Panc1 (cell line): Measurements from ENCODE around the gene LITAF. TPM values are rescaled to one million over a fixed set of nuclear protein-coding genes. Genes with fewer than 3 reads are reported as not detected.

ENCODE experiments used
- ATAC-seq: fragments of 200-7000 bp; cut with Tn5 transposase; 2 replicates; pipeline ENCODE4 v1.9.1; 2020; ENCODE audit warnings: mild to moderate bottlenecking, moderate library complexity
- BruUV-seq: library from RNA; stranded (reverse); fragments of 400-500 nt; replicated peaks from 2 replicates; lab custom pipeline; 2021; lab: Mats Ljungman, UMichigan
- CTCF ChIA-PET: fragments of 300-600 bp; sonication (Branson Sonifier 250); formaldehyde crosslinking; loops from one replicate; lab custom pipeline; 2022; ENCODE audit warnings: antibody characterized with exemption; lab: Charles Lee
- POLR2A ChIA-PET: fragments of 300-600 bp; sonication (Branson Sonifier 250); formaldehyde crosslinking; loops from one replicate; lab custom pipeline; 2022; ENCODE audit warnings: antibody characterized with exemption; lab: Charles Lee
- DNase-seq: peaks from one replicate; pipeline ENCODE4 v3.0.0-alpha.2; 2010; ENCODE audit warnings: low read depth, low spot score
- H3K27ac ChIP-seq: 2 replicates; pipeline ENCODE4 v1.5.1; 2011; ENCODE audit warnings: mild to moderate bottlenecking, low read length, inconsistent platforms
- H3K27me3 ChIP-seq: fragments of 200-500 bp; sonication (Bioruptor generic); 2 replicates; pipeline ENCODE4 v1.6.0; 2014; ENCODE audit warnings: low read length, inconsistent platforms; ENCODE audit not compliant: control insufficient read depth, insufficient read depth
- H3K36me3 ChIP-seq: fragments of 200-500 bp; sonication (Bioruptor generic); 2 replicates; pipeline ENCODE4 v1.5.1; 2014; ENCODE audit warnings: inconsistent platforms, mild to moderate bottlenecking, low read length, moderate library complexity; ENCODE audit not compliant: control insufficient read depth, insufficient read depth
- H3K4me1 ChIP-seq: 2 replicates; pipeline ENCODE4 v1.5.1; 2011; ENCODE audit warnings: inconsistent platforms, mild to moderate bottlenecking, low read length, moderate library complexity; ENCODE audit not compliant: control insufficient read depth, insufficient read depth
- H3K4me3 ChIP-seq, 2 experiments: 2 replicates each; pipeline ENCODE4 v1.5.1; 2011 to 2012; ENCODE audit warnings: low read depth in 2 of 2, low read length in 2 of 2, mild to moderate bottlenecking in 2 of 2, inconsistent platforms in 1 of 2, moderate library complexity in 1 of 2
- H3K9me3 ChIP-seq: fragments of 200-500 bp; sonication (Bioruptor generic); 2 replicates; pipeline ENCODE4 v1.5.1; 2014; ENCODE audit warnings: low read depth, mild to moderate bottlenecking, inconsistent platforms, low read length, moderate library complexity; ENCODE audit not compliant: control insufficient read depth, insufficient read depth
- CTCF ChIP-seq: fragments of 450-650 bp; IDR thresholded peaks from 2 replicates; pipeline ENCODE4 v1.5.1; 2017; ENCODE audit warnings: mild to moderate bottlenecking
- POLR2AphosphoS5 ChIP-seq: IDR thresholded peaks from 2 replicates; pipeline ENCODE4 v1.6.1; 2012; ENCODE audit warnings: mild to moderate bottlenecking, low read depth, low read length, moderate library complexity
- REST ChIP-seq, 2 experiments: IDR thresholded peaks; 2 replicates each; pipeline ENCODE4 v1.6.1; 2011 to 2012; ENCODE audit warnings: low read depth in 2 of 2, control low read depth in 1 of 2, low read length in 1 of 2, mild to moderate bottlenecking in 1 of 2, moderate library complexity in 1 of 2; ENCODE audit not compliant: insufficient read depth in 1 of 2
- SIN3A ChIP-seq: IDR thresholded peaks from 2 replicates; pipeline ENCODE4 v1.6.1; 2012; ENCODE audit warnings: low read depth, mild to moderate bottlenecking, low read length, moderate library complexity, borderline replicate concordance; ENCODE audit not compliant: insufficient read depth
- TCF7L2 ChIP-seq: IDR thresholded peaks from 2 replicates; pipeline ENCODE4 v1.6.1; 2011; ENCODE audit warnings: mild to moderate bottlenecking, low read depth, low read length, inconsistent platforms
- in situ Hi-C: cut with HindIII; loops from 2 replicates; pipeline ENCODE4 v1.10.0; 2016; ENCODE audit warnings: low sequenced_read_pairs, low pct_unique_long_range_greater_than_20kb
- intact Hi-C: fragments of 100-400 bp; cut with micrococcal nuclease; formaldehyde crosslinking; loops from one replicate; pipeline ENCODE4 v1.10.0; 2022; ENCODE audit not compliant: unreplicated experiment
- total RNA-seq: library from RNA; stranded (reverse); gene quantifications from one replicate; pipeline ENCODE4 v1.2.1, GENCODE V29; 2021; ENCODE audit not compliant: unreplicated experiment

Gene LITAF
- total RNA-seq, 1 experiment from 2014 or later = 85.2 TPM

- CTCF ChIA-PET = no interaction called here
- Histone ChIP-seq H3K27ac (no peak overlapping the region), H3K27me3 (no peaks in the 10 kb centered on the region), H3K36me3 (no peaks in the 10 kb centered on the region), H3K4me3 (no peak overlapping the region), H3K4me1 (no peaks in the 10 kb centered on the region; the same call in 1 of the 2 replicates), H3K9me3 (no peaks in the 10 kb centered on the region)
- BruUV-seq = no TSS peak
- intact Hi-C loops (no loop called here), in situ Hi-C loops (no loop called here)
- no peak for DNase-seq
- POLR2A ChIA-PET = no interaction called here
- ATAC-seq = no peak
- no peak for TF ChIP-seq TCF7L2
- TF ChIP-seq CTCF = no peak
- TF ChIP-seq SIN3A = no peak
- no peak for TF ChIP-seq POLR2AphosphoS5
- TF ChIP-seq REST (IDR thresholded peaks at IDR 0.05; ENCODE audit: insufficient read depth in 1 of 2, low read depth in 2 of 2, low read length in 1 of 2) = no peak
These were observed 18.8 kb upstream of the LITAF start for GRCh38 chr16:11605564-11605886.

GRCh38 chr16:11604783-11605563, 18.3 kb upstream of the LITAF start:
- no peak overlapping the region for H3K27ac ChIP-seq

More at GRCh38 chr16:11604783-11605563, 18.3 kb upstream of the LITAF start:
- no peak for DNase-seq
- intact Hi-C loops = no loop called here
- Histone ChIP-seq H3K4me3 (no peak overlapping the region), H3K36me3 (no peaks in the 10 kb centered on the region), H3K9me3 (no peaks in the 10 kb centered on the region), H3K4me1 (no peaks in the 10 kb centered on the region; the same call in 1 of the 2 replicates), H3K27me3 (no peaks in the 10 kb centered on the region)
- POLR2A ChIA-PET = no interaction called here
- CTCF ChIA-PET = no interaction called here
- TF ChIP-seq CTCF (no peak), TCF7L2 (no peak), POLR2AphosphoS5 (no peak), REST (IDR thresholded peaks at IDR 0.05; ENCODE audit: insufficient read depth in 1 of 2, low read depth in 2 of 2, low read length in 1 of 2) (no peak), SIN3A (no peak)
- ATAC-seq = no peak
- in situ Hi-C loops = no loop called here
- BruUV-seq = no TSS peak
